Measurements from ENCODE around the gene MSL1.
A peak's percentile ranks its signal among the peaks of the same experiment; 100 is the strongest.

MSL1 gene

DNA sequence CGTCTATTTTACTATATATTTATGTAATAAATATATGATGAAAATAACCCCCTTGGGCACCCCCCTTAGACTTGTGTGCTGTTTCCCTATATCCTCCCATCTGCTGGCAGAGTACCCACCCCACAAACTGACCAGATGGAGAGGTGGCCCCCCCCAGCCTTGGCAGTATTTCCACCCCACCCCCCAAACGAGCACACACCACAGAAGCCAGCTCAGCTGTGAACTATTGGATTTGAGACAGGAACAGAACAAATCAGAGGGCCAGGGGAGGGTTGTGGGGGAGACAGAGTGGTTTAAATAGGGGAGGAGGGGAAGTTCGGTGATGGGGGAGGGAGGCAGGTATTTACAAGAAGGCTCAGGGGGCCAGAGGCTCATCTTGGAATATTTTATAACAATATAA, 29.2 kb upstream of the MSL1 start:
- no peak for DNase-seq

DNA sequence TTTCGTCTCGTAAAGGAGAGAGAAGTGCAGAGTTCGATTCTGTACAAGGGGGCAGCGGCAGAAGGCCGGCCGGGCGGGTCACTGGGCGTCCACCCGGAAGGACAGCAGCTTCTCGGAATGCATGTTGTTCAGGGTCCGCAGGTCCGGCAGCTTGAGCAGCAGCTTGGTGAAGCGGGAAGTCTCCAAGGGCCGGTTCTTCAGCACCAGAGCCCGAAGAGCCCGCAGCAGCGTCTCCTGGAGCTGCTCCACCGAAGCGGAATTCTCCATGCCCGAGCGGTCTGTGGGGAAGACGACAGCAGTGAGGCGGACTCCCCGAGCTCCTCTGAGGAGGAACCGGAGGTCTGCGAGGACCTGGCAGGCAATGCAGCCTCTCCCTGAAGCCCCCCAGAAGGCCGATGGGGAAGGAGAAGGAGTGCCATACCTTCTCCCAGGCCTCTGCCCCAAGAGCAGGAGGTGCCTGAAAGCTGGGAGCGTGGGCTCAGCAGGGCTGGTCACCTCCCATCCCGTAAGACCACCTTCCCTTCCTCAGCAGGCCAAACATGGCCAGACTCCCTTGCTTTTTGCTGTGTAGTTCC, 28.7 kb upstream of the MSL1 start:
- DNase-seq = no peak

DNA sequence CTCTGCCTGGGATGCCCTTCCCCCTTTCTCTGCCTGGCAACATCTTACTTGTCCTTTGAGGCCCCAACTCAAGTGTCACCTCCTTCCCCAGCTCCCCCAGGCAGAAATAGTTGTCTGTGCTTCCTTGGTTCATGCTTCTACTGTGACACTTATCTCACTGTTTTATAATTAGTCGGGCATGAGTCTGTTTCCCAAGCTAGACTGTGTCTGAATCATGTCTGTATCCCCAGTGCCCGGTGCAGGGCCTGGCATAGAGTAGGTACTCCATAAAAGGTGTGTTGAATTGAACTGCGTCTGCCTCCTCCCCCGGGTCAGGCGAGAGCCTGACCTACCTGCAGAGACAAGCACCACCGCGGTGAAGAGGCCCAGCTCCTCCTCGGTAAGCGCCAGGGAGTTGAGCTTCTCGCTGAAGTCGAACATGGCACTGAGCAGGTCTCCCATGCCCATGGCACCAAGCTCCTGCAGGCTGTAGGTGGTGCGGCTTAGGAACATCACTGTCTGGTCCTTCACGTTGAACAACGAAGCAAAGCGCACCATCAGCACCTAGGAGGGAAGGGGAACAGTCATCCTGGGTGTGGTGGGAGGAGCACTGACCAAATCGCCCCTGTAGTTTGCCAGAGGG, 28.1 kb upstream of the MSL1 start:
- DNase-seq = no peak

DNA sequence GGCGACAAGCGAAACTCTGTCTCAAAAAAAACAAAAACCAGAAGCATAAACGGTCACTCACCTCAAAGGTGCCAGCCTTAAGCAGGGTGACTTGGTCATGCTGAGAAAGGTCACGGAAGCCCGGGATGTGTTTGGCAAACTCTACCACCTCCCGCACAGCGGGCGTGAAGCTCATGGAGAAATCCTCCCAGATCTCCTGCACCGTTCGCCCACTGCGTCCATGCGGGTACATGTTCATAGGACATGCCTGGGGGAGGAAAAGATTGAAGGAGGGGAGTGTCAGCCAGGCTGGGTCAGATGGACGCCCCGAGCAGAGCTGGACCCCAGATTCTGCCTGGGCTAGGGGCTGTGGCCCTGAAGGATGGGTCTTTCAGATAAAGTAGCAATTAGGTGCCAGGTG, 26.9 kb upstream of the MSL1 start:
- DNase-seq = no peak

DNA sequence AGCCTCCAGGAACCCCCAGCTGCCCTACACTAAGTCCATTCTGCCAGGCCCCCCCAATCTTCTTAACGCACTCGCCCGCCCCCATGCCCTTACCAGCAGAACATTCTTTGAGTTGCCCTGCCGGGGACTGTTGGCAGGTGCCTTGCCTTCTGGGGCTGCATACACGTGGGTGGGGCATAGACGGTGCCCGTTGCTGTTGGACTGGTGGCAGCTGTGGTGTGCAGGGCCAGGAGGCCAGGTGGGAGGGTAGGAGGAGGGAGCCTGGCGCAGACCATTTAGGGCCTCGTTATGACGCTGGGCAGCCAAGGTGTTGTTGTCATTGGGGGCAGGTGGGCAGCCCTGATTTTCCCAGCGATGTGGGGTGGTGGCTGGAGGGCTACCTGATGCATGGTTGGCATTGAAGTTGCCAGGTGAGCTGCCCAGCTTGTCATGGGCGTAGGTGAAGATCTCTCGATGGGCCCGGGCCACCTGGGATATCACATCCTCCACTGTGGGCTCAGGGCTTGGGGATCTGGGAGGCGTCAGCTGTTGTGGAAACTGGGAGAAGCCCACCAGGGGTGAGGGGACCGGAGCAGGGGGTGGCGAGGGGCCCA, 26.3 kb upstream of the MSL1 start:
- peak; percentile 16 for DNase-seq

DNA sequence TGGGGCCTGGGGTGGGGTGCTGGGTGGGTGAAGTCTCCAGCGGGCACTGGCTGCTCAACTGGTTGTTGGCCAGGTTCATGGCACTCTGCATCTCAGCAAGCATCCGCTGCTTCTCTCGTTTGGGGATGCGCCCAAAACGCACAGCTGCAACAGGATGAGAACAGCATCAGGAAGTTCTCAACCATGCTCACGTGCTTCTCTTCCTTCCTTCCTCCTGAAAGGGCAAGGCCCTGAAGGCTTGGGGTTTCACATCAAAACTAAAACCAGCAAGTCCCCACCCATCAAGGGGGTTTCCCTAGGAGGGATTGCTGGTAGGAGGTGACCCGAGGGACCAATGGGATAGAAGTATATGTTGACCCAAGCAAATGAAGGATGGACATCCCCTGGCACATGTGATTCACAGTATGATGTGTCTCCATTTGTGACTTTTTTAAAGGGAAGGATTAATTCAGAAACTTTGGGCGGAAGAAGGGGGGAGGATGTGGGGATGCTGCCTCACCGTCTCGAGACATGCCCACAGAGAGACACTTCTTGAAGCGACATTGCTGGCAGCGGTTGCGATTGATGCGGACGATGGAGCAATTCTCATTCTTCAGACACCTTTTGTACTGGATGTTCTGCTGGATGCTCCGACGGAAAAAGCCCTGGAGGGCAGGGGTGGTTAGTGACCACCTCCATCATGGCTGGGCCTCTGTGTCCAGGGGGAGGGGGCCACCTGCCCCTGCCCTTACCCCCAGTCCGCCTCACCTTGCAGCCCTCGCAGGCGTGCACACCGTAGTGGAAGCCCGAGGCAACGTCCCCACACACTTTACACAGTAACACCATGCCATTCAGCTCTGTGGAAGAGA, 25.6 kb upstream of the MSL1 start:
- peak; percentile 83 for DNase-seq

DNA sequence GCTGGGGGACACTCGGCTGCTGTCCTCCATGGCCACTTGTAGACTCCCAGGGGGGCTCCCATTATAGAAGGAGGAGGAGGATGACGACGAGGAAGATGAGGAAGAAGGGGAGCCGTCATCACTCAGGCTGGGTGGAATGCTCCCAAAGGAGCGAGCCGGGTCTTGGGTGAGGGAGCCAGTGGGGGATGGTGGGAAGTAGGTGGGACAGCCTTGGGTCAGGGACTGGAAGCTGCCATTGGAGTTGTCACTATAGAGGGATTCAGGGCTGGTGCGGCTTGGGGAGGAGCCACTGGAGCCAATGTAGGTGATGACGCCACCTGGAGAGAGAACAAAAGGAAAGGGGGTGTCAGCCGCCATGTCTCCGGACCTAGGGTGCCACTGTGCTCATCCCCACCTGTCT, 24.7 kb upstream of the MSL1 start:
- DNase-seq = no peak

DNA sequence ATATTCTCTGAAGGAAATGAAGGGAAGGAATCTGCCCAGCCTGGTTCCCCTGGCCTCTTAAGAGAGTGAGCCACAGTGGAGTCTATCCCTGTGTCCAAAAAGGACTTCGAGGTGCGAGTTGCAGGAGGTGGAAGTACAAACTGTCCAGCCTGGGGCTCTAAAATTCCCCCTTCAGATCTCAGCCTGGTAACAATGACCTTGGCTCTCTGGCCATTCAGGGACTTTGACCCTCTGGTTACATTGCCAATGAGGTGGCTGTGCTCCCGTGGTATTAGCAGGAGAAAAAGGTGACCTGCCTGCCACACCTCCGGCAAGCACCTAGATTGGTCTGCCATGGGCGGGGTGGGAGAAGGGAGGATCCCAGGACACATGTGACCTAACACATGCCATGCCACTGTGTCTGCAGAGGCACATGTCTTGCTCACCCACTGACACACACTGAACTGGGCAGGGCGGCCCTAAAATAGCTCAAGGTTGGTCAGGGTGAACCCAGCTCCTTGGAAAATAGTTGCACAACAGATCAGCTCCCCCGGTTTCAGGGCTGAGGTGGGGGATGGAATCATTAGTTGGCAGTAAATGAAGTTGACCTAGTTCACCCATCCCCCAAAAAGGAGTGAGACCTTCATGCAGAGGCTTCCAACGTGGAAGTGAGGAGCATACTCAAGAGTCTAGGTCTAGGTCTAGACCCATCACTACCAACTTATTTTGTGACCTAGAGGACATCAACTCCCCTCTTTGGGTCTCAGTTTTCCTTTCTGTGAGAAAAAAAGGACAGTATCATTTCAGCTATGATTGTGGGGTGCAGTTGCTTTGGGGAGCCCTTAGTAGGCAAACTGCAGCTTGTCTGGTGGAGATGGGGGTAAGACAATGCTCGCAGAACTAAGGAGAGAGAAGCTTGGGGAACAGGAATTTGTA, 23.6 kb upstream of the MSL1 start:
- no peak for DNase-seq

DNA sequence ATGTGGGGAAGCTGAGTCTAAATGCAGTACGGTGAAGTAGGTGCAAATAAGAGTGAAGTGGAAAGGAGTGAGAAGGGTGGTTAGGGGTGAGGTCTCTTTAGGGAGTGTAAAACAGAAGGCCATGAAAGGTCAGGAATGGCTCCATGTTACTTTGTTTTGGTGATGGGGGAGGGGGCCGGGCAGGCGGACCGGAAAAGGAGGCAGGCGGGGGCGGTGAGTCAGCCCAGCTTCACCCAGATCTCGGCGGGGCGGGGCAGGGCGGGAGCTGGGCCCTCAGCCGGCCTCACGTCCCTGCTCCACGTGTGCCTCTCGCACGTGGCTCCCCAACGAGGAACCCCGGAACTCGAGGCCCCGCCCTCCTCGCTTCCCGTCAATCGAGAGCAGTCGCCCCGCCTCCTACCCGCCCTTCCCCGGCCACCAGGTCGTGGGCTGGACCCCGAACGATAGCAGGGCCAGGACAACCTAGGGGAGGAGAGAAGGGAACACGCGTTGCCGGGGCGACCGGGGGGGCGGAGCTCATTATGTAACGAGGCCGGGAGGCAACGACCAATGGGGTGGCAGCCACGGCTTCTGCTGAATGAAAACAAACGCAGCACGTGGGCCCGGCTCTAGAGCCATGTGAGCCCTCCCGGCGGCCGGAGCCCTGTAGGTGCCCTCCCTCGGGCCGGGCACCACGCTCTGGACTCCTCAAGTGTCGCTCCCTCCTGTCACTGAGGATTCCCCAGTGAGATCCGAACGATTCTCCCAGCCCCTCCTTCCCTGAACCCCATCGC, 22.7 kb upstream of the MSL1 start:
- peak; percentile 100 for DNase-seq

DNA sequence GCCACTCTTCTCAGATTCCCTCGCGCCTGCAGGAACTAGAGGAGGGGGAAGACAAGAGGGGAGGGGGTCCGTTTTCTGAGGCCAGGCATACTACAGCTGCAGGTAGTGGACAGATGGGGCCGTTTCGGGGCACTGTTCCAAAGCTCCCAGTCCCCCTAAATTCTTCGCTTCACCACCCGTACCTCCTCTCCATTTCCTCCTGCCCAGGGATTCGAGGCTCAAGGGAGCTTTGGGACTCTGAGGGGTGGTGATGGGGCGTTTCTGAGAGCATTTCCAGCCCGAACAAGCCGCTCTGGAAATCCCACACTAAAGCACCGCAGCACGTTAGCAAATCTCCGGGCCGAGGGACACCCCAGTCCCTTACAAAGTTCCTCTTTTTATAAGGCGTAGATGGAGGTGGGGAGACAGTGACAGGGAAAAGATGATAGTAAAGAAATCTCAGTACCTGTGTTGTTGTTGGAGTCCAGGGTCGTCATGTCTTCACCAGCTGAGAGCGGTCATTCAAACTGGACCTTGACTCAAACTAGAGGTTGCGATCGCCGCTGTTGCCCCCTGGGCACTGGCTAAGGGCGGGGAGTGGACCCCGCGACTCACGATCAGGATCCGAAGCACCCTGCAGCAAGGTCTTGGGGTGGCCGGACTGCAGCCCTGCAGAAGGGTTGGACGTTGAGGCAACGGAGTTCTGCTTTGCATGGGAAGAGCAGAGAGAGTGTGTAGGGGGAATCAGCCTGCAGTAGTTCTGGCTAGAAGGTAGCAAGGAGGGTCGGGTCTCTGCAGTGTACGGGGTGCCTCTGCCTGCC, 22.0 kb upstream of the MSL1 start:
- no peak for DNase-seq

DNA sequence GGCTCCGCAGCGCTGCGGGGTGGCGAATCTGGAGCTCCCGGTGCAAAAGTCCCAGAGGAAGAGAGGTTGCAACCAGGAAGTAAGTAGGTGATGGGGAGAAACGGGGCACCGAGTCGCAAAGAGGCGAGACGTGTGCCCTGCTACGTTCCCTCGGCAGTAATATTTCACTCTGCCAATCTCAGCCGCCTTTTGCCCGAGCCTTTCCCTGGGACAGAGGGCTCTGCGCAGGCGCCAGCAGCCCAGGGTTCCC, 21.4 kb upstream of the MSL1 start, which contains the start of gene NR1D1:
NR1D1 (minus strand) TSS at position 171 of the 250 bp plus-strand sequence. CDS start 495 bp downstream, outside the sequence.
- DNase-seq = no peak

DNA sequence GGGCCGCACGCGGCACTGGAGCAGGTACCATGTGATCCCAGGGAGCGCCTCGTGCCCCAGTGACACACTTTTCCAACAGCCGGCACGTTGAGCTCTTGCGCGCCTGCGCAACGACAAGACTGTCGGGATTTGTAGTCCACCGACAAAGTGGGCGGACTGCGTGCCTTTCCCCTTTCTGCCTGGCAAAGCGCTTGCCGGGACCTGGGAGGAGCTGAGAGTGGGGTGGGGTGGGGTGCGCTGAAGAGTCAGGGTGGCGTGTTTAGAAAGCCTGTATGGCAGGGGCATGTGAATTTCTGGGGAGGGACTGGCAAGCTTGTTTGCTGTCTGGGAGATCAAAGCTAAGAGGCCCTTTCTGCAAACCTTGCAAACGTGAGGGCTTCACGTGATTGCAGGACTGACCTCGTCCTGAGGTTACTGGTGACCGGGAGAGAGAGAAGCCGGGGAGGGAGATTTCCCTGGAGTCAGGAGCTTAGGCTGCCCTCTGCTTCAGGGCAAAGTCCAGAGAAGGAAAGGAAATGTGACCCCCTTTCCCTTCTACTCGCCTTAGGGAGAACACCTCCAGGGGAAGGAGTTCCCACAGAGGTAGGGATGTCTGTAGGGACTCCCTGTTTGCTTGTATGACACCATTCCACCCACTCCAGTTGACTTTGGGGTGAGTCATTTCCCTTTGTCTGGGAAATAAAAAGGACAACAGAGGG, 21.0 kb upstream of the MSL1 start:
- peak; percentile 90 for DNase-seq

DNA sequence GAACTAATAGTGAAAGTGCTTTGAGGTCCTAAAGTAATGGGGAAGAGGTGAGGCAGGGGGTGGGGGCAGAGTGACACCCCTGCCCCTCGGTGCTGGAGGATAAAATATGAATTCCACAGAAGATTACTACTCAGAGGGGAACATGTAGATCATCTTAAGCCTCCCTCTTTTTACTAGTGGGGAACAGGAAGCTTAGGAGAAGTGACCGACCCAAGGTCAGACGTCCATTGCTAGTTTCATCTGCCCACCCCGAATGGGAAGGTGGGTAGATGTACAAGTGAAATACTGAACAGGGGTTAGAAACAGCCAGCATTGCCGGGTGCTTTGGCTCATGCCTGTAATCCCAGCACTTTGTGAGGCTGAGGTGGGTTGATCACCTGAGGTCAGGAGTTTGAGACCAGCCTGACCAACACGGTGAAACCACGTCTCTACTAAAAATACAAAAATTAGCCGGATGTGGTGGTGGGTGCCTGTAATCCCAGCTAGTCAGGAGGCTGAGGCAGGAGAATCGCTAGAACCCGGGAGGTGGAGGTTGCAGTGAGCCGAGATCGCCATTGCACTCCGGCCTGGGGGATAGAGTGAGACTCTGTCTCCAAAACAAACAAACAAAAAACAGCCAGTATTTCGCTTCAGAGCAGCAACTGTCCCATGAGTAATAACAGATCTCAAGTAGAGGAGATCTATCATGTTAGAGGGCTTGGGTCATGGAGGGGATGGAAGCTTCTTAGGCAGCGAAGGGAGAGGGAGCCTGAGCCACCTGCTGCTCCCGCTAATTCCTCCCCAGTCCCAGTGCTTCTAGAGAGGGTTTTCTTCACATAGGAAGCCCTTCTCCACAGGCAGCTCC, 20.2 kb upstream of the MSL1 start:
- no peak for DNase-seq

DNA sequence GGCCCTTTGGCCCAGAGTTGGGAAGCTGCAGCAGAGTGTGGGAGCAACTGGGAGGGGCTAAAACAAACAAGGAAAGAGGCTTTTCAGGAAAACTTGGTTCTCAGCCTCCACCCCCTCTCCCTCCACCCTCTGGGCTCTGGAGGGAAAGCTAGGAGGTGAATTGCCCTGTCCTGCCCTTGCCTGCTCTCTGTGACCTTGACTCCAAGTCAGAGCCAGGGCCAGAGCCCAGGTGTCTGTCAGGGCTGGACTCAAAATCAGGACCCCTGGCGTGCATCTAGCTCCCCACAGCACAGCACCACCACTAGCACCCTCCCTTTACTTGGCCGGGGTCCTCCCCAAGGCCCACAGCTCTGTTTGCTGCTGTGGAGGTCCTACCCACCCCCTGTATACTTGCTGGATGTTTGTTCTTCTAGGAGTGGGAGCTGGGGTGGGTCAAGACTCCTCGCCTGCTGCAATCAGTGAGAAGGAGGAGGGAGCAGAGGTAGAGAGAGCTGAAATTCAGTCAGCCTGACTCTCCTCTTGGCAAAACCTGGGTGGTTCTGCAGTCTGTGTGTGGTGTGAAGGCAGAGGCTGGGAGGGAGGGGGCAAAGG, 18.6 kb upstream of the MSL1 start:
- no peak for DNase-seq

DNA sequence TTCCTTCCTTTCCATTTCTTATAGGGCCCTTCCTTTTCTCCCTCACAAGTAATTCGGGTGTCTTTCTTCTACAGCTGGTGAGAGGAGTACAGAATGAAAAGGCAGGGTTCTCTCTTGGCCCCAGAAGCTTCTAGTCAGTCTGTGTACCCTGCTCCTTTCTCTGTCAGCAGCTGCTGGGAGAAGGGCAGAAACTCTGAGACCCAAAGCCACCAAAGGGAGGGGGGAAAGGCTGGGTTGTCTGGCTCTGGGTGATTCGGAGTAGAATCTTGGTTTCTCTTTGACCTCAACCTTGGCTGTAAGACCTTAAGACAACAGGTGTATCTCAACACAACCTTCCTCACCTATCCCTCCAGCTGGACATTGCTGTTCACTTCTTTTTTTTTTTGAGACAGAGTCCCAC, 18.1 kb upstream of the MSL1 start:
- no peak for DNase-seq

DNA sequence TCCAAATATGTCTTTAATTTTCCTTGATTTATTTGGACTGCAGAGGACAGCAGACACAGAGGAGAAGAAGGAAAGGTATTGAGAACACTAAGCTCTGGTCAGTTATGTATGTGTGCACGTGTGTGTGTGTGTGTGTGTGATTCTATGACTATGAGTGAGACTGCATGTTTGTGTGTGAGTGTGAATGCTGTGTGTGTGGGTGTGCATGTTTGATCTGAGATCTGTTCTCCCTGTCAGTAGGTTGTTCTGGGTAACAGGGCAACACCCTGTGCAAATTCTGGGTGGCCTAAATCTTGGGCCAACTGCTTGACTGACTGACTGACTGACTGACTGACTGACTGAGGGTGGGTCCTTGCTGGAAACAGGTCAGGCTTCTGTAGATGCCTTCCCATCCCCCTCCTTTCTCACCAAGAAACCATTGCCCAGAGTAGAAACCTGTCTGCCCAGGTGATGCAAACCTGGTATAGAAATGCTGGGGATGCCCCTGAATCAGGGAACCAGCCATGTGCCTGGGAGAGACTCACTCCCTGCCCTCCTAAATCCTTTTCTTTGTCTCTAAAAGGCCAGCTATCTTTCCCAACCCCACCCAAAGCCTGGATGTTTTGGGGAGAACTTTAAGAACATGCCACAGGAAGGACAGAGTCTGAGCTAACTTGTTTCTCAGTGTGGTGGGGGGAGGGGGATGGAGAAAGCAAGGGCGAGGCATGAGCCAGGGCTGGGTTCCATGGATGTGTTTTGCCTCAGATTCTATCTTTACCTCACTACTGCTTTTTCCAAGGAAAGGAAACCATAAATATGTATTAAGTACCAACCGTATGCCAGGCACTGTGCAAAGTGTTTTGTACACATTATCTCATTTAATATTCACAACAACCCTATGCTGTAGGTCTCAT, 16.9 kb upstream of the MSL1 start:
- no peak for DNase-seq

DNA sequence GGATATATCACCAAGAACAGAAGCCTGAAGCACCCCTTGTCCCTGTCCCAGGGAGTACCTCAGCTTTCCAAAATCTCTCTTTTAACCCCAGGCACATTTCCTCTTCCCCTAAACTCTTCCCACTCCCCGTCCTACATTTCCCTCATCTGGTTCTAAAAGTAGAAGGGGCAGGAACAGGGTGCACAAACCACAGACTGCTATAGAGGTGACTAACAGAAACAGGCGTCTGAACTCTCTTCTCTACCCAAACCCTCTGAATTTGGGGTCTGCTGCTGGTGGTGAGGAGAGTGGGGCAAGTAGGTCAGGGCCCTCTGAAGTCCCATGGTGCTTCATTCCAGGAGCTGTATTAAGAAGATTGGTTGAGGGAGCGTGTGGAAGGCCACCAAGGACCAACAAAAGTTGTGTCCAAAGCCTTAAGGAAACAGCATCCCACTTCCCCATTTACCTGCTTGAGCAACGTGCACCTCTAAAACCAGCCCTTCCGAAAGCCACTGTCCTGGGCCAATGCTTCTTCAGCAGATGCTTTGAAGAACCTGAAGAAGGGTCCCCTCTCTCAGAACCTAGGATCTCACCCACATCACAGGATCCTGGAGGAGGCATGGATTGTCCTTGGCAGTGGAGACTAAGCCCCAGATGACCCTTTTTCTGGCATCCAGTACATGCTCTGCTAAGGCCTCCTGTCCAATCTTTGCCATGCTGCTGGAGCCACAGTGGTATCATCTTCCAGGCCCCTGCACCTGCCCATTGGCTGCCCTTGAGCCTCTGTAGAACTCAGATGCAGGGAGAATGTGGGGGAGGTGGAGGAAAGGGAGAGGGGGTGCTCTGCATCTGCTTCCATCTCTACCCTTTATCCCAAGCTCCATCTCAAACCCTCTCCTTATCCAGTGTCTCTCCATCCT, 15.7 kb upstream of the MSL1 start:
- no peak for DNase-seq

All from CD4-positive, alpha-beta T cell treated with Interleukin-17A for 4 hours (primary cell).